GM21825 (cell line): Measurements from ENCODE around the gene MRPS10.
"Not testable (repeated sequence)": the region's sequence is repeated elsewhere in the genome, so short reads cannot be mapped to it uniquely, and the experiment has no call there.

Source experiments
- ATAC-seq: cut with Tn5 transposase; IDR thresholded peaks from one replicate; pipeline ENCODE4 v1.9.1; 2021; ENCODE audit warnings: mild to moderate bottlenecking, moderate library complexity; ENCODE audit not compliant: unreplicated experiment

Gene MRPS10

DNA sequence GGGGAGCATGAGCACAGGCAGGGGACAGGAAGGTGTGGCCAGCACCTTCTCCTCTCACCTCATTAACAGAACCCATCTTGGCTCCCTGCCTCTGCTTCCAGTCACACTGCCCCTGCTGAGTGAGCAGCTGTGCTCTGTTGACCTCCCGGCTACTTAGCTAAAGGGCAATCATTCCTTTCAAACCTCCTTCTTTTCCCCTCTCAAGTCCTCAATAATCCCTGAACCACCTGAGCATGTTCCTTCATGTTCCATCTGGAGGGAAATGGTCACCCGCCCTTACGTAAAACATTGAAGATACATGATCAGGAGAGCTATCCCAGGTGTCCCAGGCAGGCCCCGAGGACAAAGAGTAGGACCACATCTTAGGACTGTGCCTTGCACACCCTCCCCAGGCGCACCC lies 21.7 kb upstream of the MRPS10 start:
- no peak for ATAC-seq

DNA sequence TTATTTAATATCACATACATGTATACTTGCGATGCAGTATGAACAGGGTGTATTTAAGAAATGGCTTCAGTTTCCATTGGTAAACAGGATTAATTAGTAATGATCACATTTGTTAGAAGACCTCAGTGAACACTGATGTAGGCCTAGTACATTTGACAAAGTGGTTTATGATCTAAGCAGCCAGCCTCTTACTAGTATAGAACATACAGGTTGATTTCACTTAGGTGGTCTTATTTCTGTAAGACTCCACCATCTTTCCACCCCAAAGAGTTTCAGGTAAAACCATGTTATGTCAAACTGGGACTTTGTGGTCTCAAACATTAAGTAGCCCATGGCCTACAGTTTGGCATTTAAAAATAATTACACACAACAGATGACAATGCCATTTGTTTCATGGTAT lies 20.2 kb upstream of the MRPS10 start:
- ATAC-seq, result no peak

DNA sequence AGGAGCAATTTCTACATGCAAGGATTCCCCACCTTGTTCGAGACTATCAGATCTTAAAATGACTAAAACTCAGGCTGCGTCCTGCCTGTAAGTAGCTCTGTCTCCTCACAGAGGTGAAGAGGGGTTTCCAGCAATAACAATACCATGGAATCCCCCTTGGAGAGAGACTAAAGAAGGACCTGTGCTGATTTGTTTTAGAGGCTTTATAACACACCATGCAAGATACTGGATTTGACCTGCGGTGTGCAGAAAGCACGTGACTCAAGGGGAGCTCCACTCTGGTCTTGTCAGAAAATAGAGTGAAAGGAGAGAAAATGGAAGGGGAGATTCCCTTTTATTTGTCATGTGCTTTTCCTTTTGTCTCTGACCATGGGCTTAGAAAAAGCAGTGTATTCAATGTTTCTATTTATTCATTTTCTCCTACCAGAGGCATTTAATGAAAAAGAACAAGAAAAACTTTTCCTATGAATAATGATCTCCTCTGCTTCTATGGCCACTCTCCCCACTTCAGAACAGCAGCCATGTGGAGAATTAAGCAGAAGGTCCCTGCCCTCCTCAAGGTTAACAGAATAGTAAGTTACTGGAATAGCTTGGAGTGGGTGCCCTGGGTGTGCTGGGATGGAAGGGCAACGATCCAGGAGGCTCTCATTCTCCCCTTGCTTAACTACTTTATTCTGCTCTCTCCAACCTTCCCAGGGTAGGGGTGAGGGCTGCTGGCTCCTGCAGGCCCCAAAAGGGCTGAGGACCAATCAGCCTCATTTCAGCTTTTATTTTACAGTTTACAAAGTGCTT lies 19.2 kb upstream of the MRPS10 start:
- ATAC-seq, result peak; percentile 50

DNA sequence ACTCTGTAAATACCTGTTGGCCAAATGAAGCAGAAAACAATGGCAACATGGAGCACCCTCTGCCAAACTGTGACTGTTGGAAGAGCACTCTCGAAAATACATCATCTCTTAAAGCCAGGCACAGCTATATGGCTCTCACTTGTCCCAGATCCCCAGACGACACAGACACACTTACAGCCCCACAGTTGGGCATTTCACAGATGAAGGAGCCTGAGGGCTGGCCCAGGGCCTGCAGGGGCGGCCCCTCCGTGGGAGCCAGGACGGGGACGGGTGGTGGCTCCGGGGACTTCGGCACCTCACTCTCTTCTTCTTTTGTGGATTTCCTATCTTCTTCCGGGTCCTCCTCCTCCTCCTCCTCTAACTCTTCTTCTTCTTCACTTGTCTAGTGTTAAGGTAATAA lies 18.4 kb upstream of the MRPS10 start:
- ATAC-seq, result no peak

DNA sequence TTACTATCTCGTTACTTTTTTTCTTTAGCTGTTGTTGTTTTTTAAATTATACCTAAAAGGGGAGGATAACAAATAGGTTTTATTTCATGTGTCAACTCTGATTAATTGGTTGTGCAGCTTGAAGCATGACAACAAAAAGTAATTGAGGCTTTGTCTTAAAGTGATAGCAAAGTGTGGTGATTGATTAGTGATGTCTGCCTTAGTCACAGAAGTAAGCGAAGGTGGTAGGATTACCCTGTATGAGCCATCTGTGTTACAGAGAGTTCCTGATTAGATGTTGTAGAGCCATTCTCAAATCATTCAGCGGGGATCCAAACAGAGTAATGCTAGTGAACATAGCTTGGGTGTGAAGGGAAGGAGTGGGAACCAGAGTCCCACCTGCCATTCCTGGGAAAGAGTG lies 14.4 kb upstream of the MRPS10 start:
- no peak for ATAC-seq

DNA sequence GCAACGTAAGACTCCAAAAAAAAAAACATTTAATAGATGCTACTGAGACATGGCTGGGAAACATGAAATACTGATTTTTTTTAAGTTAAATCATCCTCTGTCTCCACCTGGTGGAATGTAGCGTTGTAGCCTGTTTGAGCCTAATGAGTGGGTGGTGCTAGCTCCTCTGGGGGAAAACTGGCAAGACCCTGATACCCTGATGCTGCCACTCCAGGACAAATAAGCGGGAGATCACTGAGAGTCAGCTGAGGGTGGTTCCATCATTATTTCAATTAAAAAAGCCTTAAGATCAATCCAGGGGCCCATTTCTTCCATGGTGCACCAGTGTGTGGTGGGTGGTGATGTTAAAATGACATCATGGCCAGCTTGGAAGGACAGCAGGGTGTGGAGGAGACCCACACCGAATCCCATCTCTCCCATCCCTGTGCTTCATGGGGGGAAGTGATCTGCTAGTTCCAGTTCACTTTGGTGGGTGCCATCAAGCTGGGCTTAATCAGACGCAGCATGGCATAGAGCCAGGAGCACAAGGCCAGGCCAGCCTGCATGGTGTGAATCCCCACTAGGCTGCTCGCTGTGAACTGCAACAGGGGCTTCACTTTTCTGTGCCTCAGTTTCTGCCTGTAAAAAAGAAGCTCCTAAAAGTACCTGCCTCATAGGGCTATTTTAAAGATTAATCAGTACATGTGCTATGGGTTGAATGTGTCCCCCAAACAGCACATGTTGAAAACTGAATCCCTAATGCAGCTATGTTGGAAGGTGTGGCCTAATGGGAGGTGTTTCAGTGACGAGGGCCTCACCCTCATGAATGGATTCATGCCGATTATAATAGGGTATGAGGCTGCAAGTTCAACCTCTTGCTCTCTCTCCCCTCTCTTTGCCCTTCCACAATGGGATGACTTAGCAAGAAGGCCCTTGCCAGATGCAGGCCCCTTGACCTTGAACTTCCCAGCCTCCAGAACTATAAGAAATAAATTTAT lies 13.0 kb upstream of the MRPS10 start:
- no peak for ATAC-seq

DNA sequence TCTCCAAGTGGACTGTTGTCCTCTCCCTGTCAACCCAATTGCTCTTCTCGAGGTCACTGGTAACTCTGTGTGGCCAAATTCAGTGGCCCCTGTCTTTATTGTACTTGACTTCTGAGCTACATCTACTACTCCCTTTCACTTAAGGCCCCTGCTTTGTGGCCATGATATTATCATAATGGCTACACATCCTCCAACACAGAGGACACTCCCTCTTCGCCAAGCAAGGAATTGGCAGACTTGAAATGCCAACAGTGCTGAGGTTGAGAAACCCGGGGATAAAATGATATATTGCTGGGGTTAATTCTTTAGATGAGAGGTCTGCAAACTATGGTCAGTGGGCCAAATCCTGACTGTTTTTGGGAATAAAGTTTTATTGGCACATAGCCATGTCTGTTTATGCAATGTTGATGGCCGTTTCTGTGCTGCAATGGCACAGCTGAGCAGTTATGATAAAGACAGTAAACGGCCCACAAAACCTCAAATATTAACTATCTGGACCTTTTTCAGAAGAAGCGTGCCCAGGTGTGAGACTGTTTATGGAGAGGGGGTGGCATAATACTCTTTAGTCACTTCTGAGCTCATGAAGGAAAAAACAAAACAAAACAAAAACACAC lies 12.0 kb upstream of the MRPS10 start:
- no peak for ATAC-seq

DNA sequence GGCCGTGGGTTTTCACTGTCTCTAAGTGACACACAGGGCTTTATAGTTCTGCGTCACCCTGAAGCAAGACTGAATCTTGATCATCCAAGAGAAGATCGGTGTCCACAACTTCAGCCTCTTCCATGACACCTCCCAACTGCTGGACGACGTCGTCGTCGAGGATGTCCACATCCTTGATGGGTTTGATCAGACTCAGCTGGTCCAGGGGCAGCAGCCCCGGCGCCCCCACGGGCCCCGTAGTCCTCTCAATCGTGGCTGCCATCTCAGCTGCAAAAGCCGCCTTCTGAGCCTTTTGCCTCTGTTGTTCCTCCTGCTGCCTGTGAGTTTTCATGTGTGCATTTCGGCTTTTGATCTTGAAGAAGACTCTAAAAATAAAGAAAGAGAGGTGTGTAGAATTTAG lies 10.6 kb upstream of the MRPS10 start:
- no peak for ATAC-seq

DNA sequence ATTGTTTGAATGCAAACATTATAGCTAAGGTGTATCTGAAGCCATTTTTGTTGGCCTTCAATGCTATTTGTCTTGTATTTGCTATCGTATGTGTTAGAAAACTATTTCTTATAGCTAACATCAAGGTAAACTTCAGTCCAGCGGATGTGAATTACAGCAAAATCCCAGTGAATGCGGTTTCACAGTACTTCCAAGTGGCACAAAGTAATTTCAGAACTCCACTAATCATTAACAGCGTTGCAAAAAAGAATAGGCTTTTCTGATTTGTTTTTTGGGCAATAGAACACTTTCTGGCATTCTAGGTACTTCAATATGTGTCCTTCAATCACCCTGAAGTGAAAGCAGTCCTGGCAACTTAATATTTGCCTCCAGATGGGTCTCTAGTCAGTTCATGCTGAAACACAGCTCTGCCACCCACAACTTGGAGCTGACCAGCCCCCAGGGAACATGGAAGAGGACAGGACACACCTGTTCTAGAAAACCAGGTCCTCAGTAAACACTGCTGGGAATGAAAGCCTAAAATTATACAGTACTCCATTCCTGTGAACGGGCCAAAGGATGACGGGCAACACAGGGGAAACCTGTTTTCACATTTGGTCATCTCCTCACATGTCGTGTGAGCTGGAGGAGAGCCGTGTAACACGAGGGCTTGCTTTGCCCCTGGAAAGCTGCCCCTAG lies 9.7 kb upstream of the MRPS10 start:
- no peak for ATAC-seq

DNA sequence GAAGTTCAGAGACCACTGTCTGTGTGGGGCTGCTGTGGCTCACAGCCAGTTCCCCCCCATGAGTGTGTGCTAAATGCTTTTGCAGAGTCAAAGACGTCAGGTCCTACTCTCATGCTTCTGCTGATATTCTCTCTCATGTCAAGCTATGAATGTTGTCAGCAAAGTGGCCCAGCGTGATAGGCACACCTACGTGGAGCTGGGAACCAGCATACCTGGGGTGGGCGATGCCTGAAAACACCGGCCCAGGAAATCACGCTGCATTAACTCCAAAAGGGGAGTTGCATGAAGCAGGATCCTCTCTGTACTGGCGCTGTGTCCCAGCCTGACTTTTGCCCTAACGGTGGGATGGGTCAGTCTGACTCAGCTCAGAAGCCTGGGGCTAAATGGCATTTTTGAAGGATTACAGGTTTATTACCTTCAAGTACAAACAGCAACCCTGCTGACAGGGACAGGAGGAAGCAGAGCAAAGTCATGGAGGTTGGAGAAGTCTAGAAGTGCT lies 9.0 kb upstream of the MRPS10 start:
- ATAC-seq, result no peak

DNA sequence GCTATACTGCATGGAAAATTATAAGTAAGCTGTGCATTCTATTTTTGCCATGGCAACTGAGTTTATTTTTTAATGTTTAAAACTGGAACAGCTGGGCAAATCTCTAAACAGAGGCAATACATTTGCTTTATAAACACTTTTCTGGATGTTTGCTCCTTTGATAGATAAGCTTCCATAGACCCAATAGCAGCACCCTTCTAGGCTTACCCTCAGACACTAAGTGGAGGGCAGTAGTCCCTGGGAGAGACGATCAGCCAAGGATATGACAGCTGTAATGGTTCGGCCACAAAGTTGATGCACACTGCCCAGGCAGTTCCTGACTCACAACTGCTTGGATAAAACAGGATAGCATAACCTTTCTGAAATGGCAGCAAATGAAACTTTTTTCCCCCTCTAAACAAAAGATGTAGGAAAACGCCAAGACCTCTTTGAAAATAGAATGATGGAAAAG lies 8.5 kb upstream of the MRPS10 start:
- no peak for ATAC-seq

DNA sequence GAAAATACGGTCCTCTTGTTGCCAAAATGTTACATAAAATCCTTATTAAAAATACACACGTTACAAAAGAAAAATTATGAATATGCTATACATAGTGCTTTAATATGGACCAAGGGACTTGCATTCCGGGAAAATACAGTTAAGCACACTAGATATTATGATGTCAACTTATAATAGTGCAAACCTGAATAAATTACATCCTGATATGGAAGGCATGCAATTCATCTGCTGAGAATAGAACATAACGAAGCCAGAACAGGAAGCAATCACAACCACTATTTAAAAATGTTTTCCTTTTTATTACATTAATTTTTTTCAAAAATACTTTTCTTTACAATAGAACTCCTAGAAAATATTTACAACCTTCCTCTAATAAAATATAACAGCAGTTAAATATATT lies 7.8 kb upstream of the MRPS10 start:
- no peak for ATAC-seq

DNA sequence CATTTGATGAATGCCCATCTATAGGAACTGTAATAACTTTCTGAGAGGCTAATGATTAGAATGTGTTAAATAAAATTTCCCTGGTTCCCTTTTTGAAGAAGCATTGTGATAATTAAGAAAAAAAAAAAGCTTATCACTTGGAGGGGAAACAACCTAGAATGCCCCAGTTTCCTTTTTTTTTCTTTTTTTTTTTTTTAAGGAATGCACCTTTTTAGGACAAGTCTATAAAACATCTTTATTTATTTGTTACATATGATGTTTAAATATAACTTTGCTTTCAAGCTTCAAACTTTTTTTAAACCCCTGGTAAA lies 7.3 kb upstream of the MRPS10 start:
- ATAC-seq, result no peak

DNA sequence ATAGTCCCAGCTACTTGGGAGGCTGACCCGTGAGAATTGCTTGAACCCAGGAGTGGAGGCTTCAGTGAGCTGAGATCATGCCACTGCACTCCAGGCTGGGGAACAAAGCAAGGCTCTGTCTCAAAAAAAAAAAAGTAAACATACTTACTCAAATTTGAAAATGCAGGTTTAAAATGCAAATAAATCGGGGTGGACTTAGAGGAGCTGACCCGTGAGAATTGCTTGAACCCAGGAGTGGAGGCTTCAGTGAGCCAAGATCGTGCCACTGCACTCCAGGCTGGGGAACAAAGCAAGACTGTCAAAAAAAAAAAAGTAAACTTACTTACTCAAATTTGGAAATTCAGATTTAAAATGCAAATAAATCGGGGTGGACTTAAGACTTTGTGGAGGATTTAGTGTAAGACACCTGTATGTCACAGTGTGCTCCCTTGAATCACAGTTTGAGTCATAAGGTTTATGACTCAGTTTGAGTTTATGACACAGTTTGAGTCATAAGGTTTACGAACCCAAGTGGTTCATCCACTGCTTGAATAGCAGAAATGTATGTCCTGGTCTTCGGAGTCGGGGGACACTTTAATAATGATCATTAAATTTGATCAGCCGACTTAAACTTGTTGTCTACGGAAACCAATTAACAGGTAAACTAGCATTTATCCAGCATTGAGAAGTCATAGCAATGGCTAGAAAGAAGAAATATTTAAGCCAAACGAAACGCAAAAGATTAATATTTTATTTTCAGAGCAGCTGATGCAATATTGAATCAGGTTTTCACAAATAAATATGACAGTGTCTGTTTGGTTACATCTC lies 6.8 kb upstream of the MRPS10 start:
- ATAC-seq, result peak; percentile 87

DNA sequence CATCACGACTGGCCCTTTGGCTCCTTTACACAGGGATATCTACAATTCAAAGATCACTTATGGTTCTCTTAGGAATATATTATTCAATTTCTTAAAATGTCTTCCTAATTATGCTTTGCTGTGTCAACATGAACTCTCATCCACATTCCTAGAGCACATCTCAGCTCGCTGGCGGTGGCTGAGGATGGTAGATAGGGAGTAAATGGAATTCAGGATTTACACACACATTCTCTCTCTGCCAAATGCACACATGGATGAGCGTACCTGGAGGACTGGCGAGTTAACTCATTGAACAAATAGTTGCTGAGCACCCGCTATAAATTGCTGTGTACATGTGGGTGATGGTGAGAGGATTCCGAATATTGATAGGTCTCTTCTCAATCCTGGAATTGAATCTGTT lies 4.8 kb upstream of the MRPS10 start:
- ATAC-seq, result no peak

DNA sequence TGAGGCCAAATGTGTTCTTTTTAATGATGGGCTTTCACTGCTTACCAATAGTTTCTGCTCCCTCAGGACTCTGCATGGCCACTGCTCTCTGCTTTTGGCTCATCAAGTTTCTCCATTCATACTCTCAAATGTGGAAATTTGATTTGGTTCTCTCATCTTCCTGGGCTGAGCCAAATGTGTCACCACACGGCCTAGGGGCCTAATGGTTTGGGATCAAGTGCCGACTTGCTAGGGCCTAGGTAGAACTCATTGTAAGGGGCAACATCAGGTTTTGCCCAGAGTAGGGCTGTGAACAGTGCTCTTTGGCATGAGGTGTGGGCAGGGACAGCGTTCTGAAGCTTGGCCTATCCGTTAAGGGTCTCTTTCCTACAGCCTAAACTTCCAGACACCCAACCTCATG lies 3.9 kb upstream of the MRPS10 start:
- ATAC-seq, result no peak

DNA sequence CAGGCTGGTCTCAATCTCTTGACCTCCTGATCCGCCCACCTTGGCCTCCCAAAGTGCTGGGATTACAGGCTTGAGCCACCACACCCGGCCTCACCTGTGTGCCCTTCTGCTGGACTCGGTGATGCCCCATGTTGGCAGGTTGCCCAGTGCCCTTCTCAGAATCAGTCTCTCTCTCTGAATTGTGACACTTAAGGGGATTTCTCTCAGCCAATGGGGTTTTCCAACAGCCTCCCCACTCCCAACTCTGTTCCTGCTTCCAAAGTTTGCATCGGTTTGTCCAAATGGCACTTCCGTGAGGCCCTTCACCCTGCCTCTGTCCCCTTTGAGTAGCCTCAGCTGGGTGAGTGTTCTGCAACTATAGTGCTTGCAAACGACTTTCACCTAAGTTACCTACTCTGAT lies 3.1 kb upstream of the MRPS10 start:
- no peak for ATAC-seq

DNA sequence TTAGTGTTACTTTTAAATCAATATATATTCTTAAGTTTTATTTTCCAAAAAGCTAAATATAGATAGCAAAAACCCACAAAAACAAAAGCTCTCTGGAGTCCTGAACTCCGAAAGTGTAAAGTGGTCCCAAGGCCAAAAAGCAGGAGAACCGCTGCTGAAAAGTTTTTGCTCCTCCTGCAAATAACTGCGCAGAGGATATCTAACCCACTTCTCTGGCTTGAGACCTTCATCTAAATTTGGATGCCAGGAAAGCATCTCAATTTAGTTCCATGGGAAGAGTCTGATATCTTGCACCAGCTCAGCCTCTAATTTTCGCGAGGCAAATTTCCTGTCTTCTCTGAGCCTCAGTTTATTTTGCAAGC lies 523 bp downstream of the MRPS10 start:
- no peak for ATAC-seq

DNA sequence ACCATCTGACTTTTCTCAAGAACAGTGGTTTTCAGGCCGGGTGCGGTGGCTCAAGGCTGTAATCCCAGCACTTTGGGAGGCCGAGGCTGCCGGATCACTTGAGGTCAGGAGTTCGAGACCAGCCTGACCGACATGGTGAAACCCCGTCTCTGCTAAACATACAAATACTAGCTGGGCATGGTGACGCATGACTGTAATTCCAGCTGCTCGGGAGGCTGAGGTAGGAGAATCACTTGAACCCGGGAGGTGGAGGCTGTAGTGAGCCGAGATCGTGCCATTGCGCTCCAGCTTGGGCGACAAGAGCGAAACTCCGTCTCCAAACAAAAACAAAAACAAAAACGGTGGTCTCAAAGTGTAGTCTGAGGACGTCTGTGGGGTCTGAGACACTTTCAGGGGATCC lies 1.2 kb downstream of the MRPS10 start:
- ATAC-seq, result not testable (repeated sequence)

DNA sequence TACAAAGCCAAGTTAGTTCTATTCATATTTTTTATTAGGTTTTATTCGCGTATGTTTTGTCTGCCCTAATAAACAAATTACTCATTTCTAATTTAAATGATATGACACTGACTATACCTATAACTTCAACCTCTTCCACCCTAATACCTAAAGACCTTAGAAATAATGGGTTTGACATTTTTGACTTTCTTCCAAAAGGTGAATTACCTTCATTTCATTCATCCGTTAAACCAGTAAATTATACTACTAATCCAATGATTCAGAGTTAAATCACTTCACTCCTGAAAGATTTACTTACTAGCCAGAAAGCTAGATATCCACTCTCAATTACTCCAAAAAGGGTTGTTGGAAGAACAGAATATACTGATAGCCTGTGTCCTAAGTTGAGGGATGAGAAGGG lies 5.2 kb downstream of the MRPS10 start:
- no peak for ATAC-seq
